ENCODE results near the gene R3HDM2.

R3HDM2 gene

GRCh38 chr12:57210926-57211692 is 219.7 kb downstream of the R3HDM2 start:
- Histone ChIP-seq H3K9me3 (ENCODE audit: control insufficient read depth, low read length) (no peaks in the 10 kb centered on the region), H3K4me1 (ENCODE audit: control insufficient read depth, insufficient read depth, low read length) (peaks cover 14% of the 10 kb centered on the region), H3K36me3 (ENCODE audit: control insufficient read depth, insufficient read depth, low read length) (peaks cover 12% of the 10 kb centered on the region), H3K27ac (ENCODE audit: insufficient read depth, low read depth, low read length, poor library complexity, severe bottlenecking) (no peak overlapping the region), H3K4me3 (ENCODE audit: insufficient read depth, low read depth, low read length) (no peak overlapping the region), H3K27me3 (ENCODE audit: control insufficient read depth, insufficient read depth, low read length, poor library complexity, severe bottlenecking) (peaks cover 27% of the 10 kb centered on the region)
- 93 to 94% methylated on average over 16 of the region's 16 CpGs for WGBS, 2 experiments

- Histone ChIP-seq H3K9me3 (ENCODE audit: control insufficient read depth, low read length) (no peaks in the 10 kb centered on the region), H3K4me1 (ENCODE audit: control insufficient read depth, insufficient read depth, low read length) (peaks cover 9% of the 10 kb centered on the region), H3K36me3 (ENCODE audit: control insufficient read depth, insufficient read depth, low read length) (peaks cover 18% of the 10 kb centered on the region), H3K4me3 (ENCODE audit: insufficient read depth, low read depth, low read length) (no peak overlapping the region), H3K27me3 (ENCODE audit: control insufficient read depth, insufficient read depth, low read length, poor library complexity, severe bottlenecking) (peaks cover 20% of the 10 kb centered on the region), H3K27ac (ENCODE audit: insufficient read depth, low read depth, low read length, poor library complexity, severe bottlenecking) (no peak overlapping the region)
- 95 to 96% methylated on average over 15 of the region's 15 CpGs for WGBS, 2 experiments
Measured at GRCh38 chr12:57210461-57210860, 220.4 kb downstream of the R3HDM2 start.

GRCh38 chr12:57209916-57210315 is 220.9 kb downstream of the R3HDM2 start:
- Histone ChIP-seq H3K4me1 (ENCODE audit: control insufficient read depth, insufficient read depth, low read length) (peaks cover 9% of the 10 kb centered on the region), H3K4me3 (ENCODE audit: insufficient read depth, low read depth, low read length) (no peak overlapping the region), H3K36me3 (ENCODE audit: control insufficient read depth, insufficient read depth, low read length) (peaks cover 18% of the 10 kb centered on the region), H3K27me3 (ENCODE audit: control insufficient read depth, insufficient read depth, low read length, poor library complexity, severe bottlenecking) (peaks cover 15% of the 10 kb centered on the region), H3K27ac (ENCODE audit: insufficient read depth, low read depth, low read length, poor library complexity, severe bottlenecking) (no peak overlapping the region), H3K9me3 (ENCODE audit: control insufficient read depth, low read length) (no peaks in the 10 kb centered on the region)
- 93 to 95% methylated on average over 8 of the region's 8 CpGs for WGBS, 2 experiments

- Histone ChIP-seq H3K36me3 (ENCODE audit: control insufficient read depth, insufficient read depth, low read length) (peaks cover 20% of the 10 kb centered on the region), H3K27me3 (ENCODE audit: control insufficient read depth, insufficient read depth, low read length, poor library complexity, severe bottlenecking) (peaks cover 3% of the 10 kb centered on the region), H3K27ac (ENCODE audit: insufficient read depth, low read depth, low read length, poor library complexity, severe bottlenecking) (no peak overlapping the region), H3K9me3 (ENCODE audit: control insufficient read depth, low read length) (no peaks in the 10 kb centered on the region), H3K4me1 (ENCODE audit: control insufficient read depth, insufficient read depth, low read length) (peaks cover 5% of the 10 kb centered on the region), H3K4me3 (ENCODE audit: insufficient read depth, low read depth, low read length) (no peak overlapping the region)
- WGBS, 2 experiments = 90 to 92% methylated on average over 22 of the region's 22 CpGs
Measured at GRCh38 chr12:57208631-57209282, 222.1 kb downstream of the R3HDM2 start.

GRCh38 chr12:57207731-57208630 is 222.9 kb downstream of the R3HDM2 start:
- Histone ChIP-seq H3K36me3 (ENCODE audit: control insufficient read depth, insufficient read depth, low read length) (peaks cover 27% of the 10 kb centered on the region), H3K4me3 (ENCODE audit: insufficient read depth, low read depth, low read length) (no peak overlapping the region), H3K4me1 (ENCODE audit: control insufficient read depth, insufficient read depth, low read length) (no peaks in the 10 kb centered on the region), H3K27ac (ENCODE audit: insufficient read depth, low read depth, low read length, poor library complexity, severe bottlenecking) (no peak overlapping the region), H3K9me3 (ENCODE audit: control insufficient read depth, low read length) (no peaks in the 10 kb centered on the region), H3K27me3 (ENCODE audit: control insufficient read depth, insufficient read depth, low read length, poor library complexity, severe bottlenecking) (no peaks in the 10 kb centered on the region)
- 94 to 96% methylated on average over 29 of the region's 29 CpGs for WGBS, 2 experiments

GRCh38 chr12:57205931-57206330 is 224.9 kb downstream of the R3HDM2 start:
- Histone ChIP-seq H3K27me3 (ENCODE audit: control insufficient read depth, insufficient read depth, low read length, poor library complexity, severe bottlenecking) (no peaks in the 10 kb centered on the region), H3K36me3 (ENCODE audit: control insufficient read depth, insufficient read depth, low read length) (peaks cover 36% of the 10 kb centered on the region), H3K4me3 (ENCODE audit: insufficient read depth, low read depth, low read length) (no peak overlapping the region), H3K27ac (ENCODE audit: insufficient read depth, low read depth, low read length, poor library complexity, severe bottlenecking) (no peak overlapping the region), H3K4me1 (ENCODE audit: control insufficient read depth, insufficient read depth, low read length) (no peaks in the 10 kb centered on the region), H3K9me3 (ENCODE audit: control insufficient read depth, low read length) (no peaks in the 10 kb centered on the region)
- WGBS, 2 experiments = 96 to 97% methylated on average over 7 of the region's 7 CpGs

- Histone ChIP-seq H3K27ac (ENCODE audit: insufficient read depth, low read depth, low read length, poor library complexity, severe bottlenecking) (no peak overlapping the region), H3K27me3 (ENCODE audit: control insufficient read depth, insufficient read depth, low read length, poor library complexity, severe bottlenecking) (no peaks in the 10 kb centered on the region), H3K4me3 (ENCODE audit: insufficient read depth, low read depth, low read length) (no peak overlapping the region), H3K4me1 (ENCODE audit: control insufficient read depth, insufficient read depth, low read length) (no peaks in the 10 kb centered on the region), H3K36me3 (ENCODE audit: control insufficient read depth, insufficient read depth, low read length) (peaks cover 36% of the 10 kb centered on the region), H3K9me3 (ENCODE audit: control insufficient read depth, low read length) (no peaks in the 10 kb centered on the region)
- WGBS, 2 experiments = 96% methylated on average over 26 of the region's 26 CpGs
Measured at GRCh38 chr12:57205186-57205585, 225.7 kb downstream of the R3HDM2 start.

- Histone ChIP-seq H3K4me1 (ENCODE audit: control insufficient read depth, insufficient read depth, low read length) (no peaks in the 10 kb centered on the region), H3K9me3 (ENCODE audit: control insufficient read depth, low read length) (no peaks in the 10 kb centered on the region), H3K27ac (ENCODE audit: insufficient read depth, low read depth, low read length, poor library complexity, severe bottlenecking) (no peak overlapping the region), H3K4me3 (ENCODE audit: insufficient read depth, low read depth, low read length) (no peak overlapping the region), H3K27me3 (ENCODE audit: control insufficient read depth, insufficient read depth, low read length, poor library complexity, severe bottlenecking) (no peaks in the 10 kb centered on the region), H3K36me3 (ENCODE audit: control insufficient read depth, insufficient read depth, low read length) (peaks cover 36% of the 10 kb centered on the region)
- 95 to 96% methylated on average over 19 of the region's 19 CpGs for WGBS, 2 experiments
Measured at GRCh38 chr12:57204454-57204853, 226.4 kb downstream of the R3HDM2 start.

- no peak overlapping the region for H3K27ac ChIP-seq (ENCODE audit: insufficient read depth, low read depth, low read length, poor library complexity, severe bottlenecking)
- H3K4me1 ChIP-seq (ENCODE audit: control insufficient read depth, insufficient read depth, low read length) = no peaks in the 10 kb centered on the region
- 84 to 88% methylated on average over 11 of the region's 11 CpGs for WGBS, 2 experiments
- H3K36me3 ChIP-seq (ENCODE audit: control insufficient read depth, insufficient read depth, low read length) = peaks cover 40% of the 10 kb centered on the region
- no peak overlapping the region for H3K4me3 ChIP-seq (ENCODE audit: insufficient read depth, low read depth, low read length)
- H3K27me3 ChIP-seq (ENCODE audit: control insufficient read depth, insufficient read depth, low read length, poor library complexity, severe bottlenecking) = no peaks in the 10 kb centered on the region
- H3K9me3 ChIP-seq (ENCODE audit: control insufficient read depth, low read length) = no peaks in the 10 kb centered on the region
Measured at GRCh38 chr12:57203791-57204190, 227.1 kb downstream of the R3HDM2 start.
